Measurements from ENCODE around the gene NFAT5.

NFAT5 gene

DNA sequence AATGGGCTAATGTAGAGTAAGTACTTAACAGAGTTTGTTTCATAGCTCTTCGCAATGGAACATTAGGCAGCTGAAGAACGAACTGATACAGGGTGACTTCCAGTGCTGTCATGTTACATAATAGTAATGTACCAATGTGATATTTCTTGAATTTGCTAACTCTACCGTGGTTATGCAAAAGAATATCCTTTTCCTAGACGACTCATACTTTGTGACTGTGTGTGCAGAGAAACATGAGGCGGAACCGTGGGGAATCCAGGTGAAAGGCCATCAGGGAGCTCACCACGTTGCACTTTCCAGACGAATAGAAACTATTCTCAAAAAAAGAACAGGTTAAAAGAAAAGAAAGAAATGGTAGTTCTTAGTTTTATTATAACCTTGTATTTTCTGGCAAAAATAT lies 175.8 kb downstream of the NFAT5 start:
- DNase-seq (ENCODE audit: low spot score) = no peak

DNA sequence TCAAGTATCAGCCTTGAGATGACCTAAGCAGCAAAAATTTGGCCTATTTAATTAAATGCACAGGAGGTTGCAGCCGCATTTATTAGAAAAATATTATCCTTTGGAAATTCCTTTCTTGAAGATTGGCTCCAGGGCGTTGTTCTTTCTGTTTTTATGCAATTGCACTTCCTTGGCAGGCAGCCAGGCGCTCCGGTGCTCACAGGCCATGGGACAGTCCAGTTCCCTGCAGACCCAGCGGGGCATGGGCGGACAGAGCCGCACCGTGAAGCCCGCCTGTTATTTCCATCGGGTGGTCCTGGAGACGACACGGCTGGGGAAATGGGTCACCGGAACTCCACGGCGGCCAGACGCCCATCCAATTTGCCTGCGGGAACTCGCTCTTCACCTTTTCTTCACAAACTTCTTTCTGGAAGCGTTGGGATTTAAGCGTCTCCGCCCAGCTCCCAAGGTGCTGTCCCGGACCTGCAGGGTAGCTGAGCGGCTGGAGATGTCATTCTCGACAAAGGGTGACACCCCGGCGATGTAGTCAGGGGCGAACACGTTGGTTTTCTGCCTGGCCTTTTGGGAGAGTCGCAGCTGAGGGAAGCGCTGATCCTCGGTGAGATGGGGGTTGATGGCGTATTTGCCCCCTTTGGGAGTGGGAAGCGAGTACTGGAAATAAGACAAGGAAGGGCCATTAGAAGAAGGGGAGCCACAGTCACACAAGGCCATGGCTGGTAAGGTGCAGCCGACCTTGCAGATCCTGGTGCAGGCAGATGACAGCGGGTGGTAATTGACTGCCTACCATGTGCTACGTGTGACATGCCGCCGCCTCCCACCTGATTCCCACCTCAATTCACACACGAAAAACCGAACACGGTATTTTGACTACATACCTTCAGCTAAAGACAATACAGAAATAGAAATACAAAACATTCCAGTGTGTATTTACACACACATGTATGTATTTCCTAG lies 176.5 kb downstream of the NFAT5 start:
- no peak for DNase-seq (ENCODE audit: low spot score)

- no peak for DNase-seq (ENCODE audit: low spot score)
These were observed 178.8 kb downstream of the NFAT5 start for GRCh38 chr16:69744363-69745231.

GRCh38 chr16:69745232-69745612 lies 179.5 kb downstream of the NFAT5 start:
- DNase-seq (ENCODE audit: low spot score) = no peak

DNA sequence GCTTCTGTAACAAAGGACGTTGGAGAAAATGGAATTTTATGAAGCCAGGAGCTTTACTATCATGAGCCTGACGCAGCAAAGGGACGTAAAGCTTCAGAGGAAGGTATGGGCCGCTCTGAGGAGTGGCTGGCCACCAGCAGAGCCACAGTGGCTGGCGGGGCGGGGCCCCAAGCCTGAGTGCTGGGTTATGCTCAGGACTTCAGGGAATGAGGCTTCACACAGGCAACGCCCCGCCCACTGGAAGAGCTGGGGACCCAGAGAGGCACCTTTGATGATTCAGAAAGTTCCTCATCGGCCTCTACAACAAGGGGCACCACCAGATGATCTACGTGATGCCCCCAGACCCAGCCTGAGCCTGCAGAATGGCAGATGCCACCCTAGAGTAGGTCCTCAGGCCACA lies 180.2 kb downstream of the NFAT5 start:
- DNase-seq (ENCODE audit: low spot score) = no peak

DNA sequence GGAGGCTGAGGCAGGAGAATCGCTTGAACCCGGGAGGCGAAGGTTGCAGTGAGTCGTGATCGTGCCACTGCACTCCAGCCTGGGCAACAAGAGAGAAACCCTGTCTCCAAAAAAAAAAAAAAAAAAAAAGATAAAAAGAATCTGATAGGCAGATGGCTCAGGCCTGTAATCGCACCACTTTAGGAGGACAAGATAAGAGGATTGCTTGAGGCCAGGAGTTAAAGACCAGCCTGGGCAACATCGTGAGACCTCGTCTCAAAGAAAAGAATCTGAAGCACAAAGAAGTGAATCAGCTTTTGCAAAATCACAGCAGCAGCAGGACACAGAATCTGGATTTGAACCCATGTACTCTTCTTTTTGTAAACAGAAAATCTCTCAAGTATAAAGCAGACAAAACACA lies 181.3 kb downstream of the NFAT5 start:
- DNase-seq (ENCODE audit: low spot score) = no peak

DNA sequence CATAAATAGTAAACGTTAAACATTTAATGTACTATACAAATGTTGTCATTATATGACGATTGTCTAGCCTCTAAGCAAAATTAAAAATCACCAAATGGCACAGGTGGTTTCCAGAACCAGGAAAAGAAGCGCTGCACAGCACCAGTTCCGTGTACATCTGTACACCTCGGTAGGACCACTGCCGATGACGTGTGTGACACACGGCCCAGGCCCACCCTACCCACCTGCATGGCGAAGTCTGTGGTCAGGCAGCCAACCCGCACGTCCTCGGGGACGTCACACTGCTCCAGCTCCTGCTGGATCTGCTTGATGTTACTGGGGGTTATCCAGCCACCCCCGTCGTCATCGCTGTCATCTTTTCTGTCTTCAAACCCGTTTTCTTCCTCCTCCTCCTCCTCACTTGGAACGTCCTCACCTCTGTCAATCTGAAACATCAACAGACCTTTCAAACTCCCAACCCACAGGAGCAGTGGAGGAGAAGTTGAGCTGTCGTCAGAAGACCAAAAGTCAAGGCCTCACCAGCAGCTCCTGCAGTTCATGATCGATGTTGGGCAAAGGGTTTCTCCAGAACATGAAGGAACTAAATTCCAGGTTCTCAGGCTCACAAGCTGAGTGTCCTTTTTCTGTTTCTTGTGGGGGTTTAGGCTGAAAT lies 183.1 kb downstream of the NFAT5 start:
- no peak for DNase-seq (ENCODE audit: low spot score)

DNA sequence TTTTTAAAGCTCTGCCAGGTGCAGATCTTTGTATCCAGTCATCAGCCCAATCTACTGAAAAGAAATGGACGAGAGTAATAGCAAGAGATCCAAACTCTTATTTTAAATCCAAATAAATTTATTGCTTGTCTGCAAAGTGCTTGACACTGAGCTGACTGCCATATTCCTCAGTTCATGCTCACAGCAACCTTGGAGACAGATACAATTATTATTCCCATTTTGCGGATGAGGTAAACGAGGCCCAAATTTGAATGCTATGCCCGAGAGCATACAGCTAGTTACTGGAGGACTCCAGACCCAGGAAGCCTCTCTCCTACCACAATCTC lies 188.3 kb downstream of the NFAT5 start:
- no peak for DNase-seq (ENCODE audit: low spot score)
